Progenitor cell of endocrine pancreas (in vitro differentiated cells): ENCODE data around the gene VWC2L. TPM values are rescaled to one million over a fixed set of nuclear protein-coding genes. Genes with fewer than 3 reads are reported as not detected.
A peak's percentile ranks its signal among the peaks of the same experiment; 100 is the strongest.

ENCODE experiments used
- DNase-seq: peaks from one replicate; pipeline ENCODE4 v3.0.0; 2021; ENCODE audit warnings: low spot score; ENCODE audit not compliant: unreplicated experiment
- H3K27ac Mint-ChIP-seq: 2 replicates; pipeline ENCODE4 v1.8.0; 2021; ENCODE audit warnings: mild to moderate bottlenecking, moderate library complexity, mixed read lengths
- H3K27me3 Mint-ChIP-seq: 2 replicates; pipeline ENCODE4 v1.8.0; 2021; ENCODE audit warnings: mixed read lengths
- H3K36me3 Mint-ChIP-seq: 2 replicates; pipeline ENCODE4 v1.8.0; 2022; ENCODE audit warnings: mixed read lengths; ENCODE audit not compliant: insufficient read depth
- H3K4me1 Mint-ChIP-seq: 2 replicates; pipeline ENCODE4 v1.8.0; 2021; ENCODE audit warnings: low read depth, mixed read lengths
- H3K4me3 Mint-ChIP-seq: 2 replicates; pipeline ENCODE4 v1.8.0; 2021; ENCODE audit warnings: low read depth, mild to moderate bottlenecking, moderate library complexity, mixed read lengths
- H3K9me3 Mint-ChIP-seq: 2 replicates; pipeline ENCODE4 v1.8.0; 2021; ENCODE audit warnings: low read depth, mixed read lengths
- CTCF ChIP-seq: fragments of 200-600 bp; sonication (generic); IDR thresholded peaks from one replicate; pipeline ENCODE4 v1.5.0; 2021; ENCODE audit warnings: antibody characterized with exemption, mild to moderate bottlenecking; ENCODE audit not compliant: unreplicated experiment
- long read RNA-seq: library from polyadenylated mRNA; unstranded; transcript quantifications from one replicate; pipeline ENCODE4 v2.0.0, GENCODE V29; 2020
- total RNA-seq: library from RNA; stranded (reverse); gene quantifications from 2 replicates; pipeline ENCODE4 v1.2.1, GENCODE V29; 2021

The VWC2L gene
- total RNA-seq = 0.16 TPM in 1 of 2 replicates, not detected in the other
- long read RNA-seq = 0 reads

- DNase-seq = peak; percentile 85
- no peak for TF ChIP-seq CTCF
- Mint-ChIP-seq H3K36me3 (no peaks in the 10 kb centered on the region), H3K4me3 (no peak within 1 kb of the TSS), H3K27me3 (peaks cover 17% of the 10 kb centered on the region), H3K27ac (no peak within 1 kb of the TSS), H3K4me1 (no peaks in the 10 kb centered on the region), H3K9me3 (no peaks in the 10 kb centered on the region)
These were observed at the start of gene VWC2L for GRCh38 chr2:214410918-214411554. TSS of gene VWC2L (plus strand) at chr2:214411054. CDS start at chr2:214414194, 3,140 bp downstream.

GRCh38 chr2:214361116-214361515, 49.7 kb upstream of the VWC2L start:
- Mint-ChIP-seq H3K4me1 (peaks cover 10% of the 10 kb centered on the region), H3K27me3 (no peaks in the 10 kb centered on the region), H3K9me3 (peaks cover 18% of the 10 kb centered on the region), H3K27ac (no peak overlapping the region), H3K4me3 (no peak overlapping the region), H3K36me3 (no peaks in the 10 kb centered on the region)
- DNase-seq = no peak
- no peak for TF ChIP-seq CTCF

GRCh38 chr2:214365549-214365948, 45.3 kb upstream of the VWC2L start:
- DNase-seq = no peak
- no peak overlapping the region for H3K27ac Mint-ChIP-seq
- no peak overlapping the region for H3K4me3 Mint-ChIP-seq
- no peaks in the 10 kb centered on the region for H3K27me3 Mint-ChIP-seq
- peaks cover 10% of the 10 kb centered on the region for H3K4me1 Mint-ChIP-seq
- no peak for TF ChIP-seq CTCF
- no peaks in the 10 kb centered on the region for H3K36me3 Mint-ChIP-seq
- no peaks in the 10 kb centered on the region for H3K9me3 Mint-ChIP-seq

GRCh38 chr2:214367171-214367570, 43.7 kb upstream of the VWC2L start:
- Mint-ChIP-seq H3K36me3 (no peaks in the 10 kb centered on the region), H3K27me3 (no peaks in the 10 kb centered on the region), H3K9me3 (no peaks in the 10 kb centered on the region), H3K4me1 (peaks cover 8% of the 10 kb centered on the region), H3K4me3 (no peak overlapping the region), H3K27ac (no peak overlapping the region)
- DNase-seq = no peak
- no peak for TF ChIP-seq CTCF

GRCh38 chr2:214376618-214377285, 34.1 kb upstream of the VWC2L start:
- Mint-ChIP-seq H3K36me3 (no peaks in the 10 kb centered on the region), H3K9me3 (no peaks in the 10 kb centered on the region), H3K4me3 (no peak overlapping the region), H3K4me1 (peaks cover 4% of the 10 kb centered on the region), H3K27me3 (no peaks in the 10 kb centered on the region), H3K27ac (no peak overlapping the region)
- TF ChIP-seq CTCF = no peak
- DNase-seq = no peak
